MM.1S (cell line): ENCODE data around the gene SLC13A3.

Experiments used
- EZH2 ChIP-seq: fragments of 300-600 bp; sonication (generic); optimal IDR thresholded peaks from 2 replicates; pipeline ENCODE3; 2017; ENCODE audit warnings: low read depth, mild to moderate bottlenecking, antibody characterized with exemption, low read length, mixed read lengths
- EZH2phosphoT487 ChIP-seq: fragments of 300-600 bp; sonication (generic); IDR thresholded peaks from 2 replicates; pipeline ENCODE4 v1.6.1; 2018; ENCODE audit warnings: antibody characterized with exemption, low read length
- TF ChIP-seq, protein P1 (sequence below): fragments of 300-600 bp; sonication (generic); IDR thresholded peaks from 2 replicates; pipeline ENCODE4 v1.5.1; 2016; ENCODE audit warnings: antibody characterized with exemption, low read length, mixed read lengths

DNA sequence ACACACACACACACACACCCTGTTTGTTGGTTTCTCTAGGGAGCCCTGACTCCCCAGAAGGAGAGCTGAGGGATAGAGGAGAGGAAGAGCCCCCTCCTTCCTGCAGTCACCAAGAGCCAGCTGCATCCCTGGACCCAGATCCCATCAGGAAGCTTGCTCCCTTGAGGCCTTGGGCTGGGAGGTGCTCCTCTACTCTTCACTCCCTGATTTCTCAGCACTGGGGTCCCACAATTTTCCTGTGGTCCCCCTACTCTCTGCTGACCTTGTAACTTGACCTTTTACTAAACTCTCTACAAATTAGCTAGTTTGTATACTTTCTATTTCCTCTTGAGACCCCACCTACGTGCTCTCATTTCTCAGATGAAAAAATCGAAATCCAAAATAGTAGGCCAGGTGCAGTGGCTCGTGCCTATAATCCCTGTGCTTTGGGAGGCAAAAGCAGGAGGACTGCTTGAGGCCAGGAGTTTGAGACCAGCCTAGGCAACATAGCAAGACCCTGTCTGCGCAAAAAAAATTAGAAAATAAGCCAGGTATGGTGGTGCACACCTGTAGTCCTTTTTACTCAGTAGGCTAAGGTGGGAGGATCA lies 95.8 kb downstream of the SLC13A3 start:
- TF ChIP-seq EZH2 (no peak), EZH2phosphoT487 (no peak)
- TF ChIP-seq, protein P1, sequence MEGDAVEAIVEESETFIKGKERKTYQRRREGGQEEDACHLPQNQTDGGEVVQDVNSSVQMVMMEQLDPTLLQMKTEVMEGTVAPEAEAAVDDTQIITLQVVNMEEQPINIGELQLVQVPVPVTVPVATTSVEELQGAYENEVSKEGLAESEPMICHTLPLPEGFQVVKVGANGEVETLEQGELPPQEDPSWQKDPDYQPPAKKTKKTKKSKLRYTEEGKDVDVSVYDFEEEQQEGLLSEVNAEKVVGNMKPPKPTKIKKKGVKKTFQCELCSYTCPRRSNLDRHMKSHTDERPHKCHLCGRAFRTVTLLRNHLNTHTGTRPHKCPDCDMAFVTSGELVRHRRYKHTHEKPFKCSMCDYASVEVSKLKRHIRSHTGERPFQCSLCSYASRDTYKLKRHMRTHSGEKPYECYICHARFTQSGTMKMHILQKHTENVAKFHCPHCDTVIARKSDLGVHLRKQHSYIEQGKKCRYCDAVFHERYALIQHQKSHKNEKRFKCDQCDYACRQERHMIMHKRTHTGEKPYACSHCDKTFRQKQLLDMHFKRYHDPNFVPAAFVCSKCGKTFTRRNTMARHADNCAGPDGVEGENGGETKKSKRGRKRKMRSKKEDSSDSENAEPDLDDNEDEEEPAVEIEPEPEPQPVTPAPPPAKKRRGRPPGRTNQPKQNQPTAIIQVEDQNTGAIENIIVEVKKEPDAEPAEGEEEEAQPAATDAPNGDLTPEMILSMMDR = no peak
